Subcutaneous preadipocyte (primary cell): Measurements from ENCODE around the gene LZTS3. TPM values are rescaled to one million over a fixed set of nuclear protein-coding genes. Genes with fewer than 3 reads are reported as not detected.

Source experiments
- total RNA-seq: library from RNA; depleted of rRNA; stranded (reverse); fragments of >200 nt; gene quantifications from 2 replicates; pipeline ENCODE4 v1.2.3, GENCODE V29; 2012

The LZTS3 gene
- 2.5 and 2.6 TPM in 2 replicates for total RNA-seq

DNA sequence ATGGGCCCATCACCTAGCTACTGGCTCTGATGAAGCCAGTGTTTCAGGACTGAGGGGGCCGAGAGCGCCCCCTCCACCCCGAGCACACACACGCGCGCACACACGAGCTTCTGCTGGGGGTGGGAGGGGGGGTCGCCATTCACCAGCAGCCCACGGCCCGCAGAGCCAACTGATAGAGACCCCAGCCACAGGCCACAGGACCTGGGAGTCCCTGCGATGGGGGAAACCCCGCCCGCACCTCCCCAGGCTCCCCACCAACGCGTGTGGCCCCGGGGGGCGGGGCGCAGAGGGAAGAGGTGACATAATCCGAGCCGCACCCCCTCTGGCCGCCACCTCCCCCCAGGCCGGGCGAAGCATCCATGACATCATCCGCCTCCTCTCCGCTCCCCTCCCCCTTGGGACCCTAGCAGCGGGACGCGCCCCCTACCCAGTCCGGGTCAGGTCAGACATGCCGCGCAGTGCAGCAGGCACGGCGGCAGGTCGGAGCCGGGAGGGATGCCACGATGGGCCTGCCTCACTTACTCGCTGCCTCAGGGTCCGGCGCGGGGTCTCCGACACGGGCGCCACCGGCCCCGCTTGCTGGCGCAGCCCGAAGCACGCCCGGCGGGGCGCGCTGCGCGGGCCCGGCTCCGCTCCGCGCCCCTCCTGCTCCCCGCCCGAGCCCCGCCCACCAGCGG, at the start of gene LZTS3:
Gene LZTS3 (minus strand): TSS at position 617 of the 677 bp plus-strand sequence. CDS start 6,386 bp downstream, outside the sequence.

DNA sequence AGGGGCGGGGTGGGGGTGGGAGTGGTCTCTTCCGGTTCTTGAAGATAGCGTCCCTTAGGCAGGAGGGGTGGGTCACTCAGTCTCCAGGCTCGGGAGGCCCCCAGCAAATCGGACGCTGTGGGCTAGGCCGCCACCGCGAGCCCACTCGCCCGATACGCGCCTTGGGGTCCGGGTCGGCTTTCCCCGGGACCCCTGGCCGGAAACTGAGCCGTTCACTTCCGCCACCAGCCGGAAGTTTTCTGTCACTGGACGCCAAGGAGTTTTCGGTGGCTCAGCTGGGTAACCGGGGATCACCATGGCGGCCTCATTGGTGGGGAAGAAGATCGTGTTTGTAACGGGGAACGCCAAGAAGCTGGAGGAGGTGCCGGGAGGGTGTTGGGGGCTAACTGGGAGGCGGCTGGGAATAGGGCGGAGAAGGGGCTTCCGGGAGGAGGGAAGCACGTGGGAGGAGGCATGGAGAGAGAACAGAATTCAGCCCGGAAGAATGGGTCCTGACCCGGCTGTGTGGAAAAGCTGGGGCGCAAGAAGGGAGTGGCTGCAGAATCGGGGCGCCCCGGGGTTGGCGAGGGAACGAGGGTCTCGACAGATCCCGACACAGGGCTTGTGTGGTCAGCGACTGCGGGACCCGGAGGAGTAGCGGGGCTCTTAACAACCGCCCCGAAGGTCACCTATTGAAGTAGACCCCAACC, 36.1 kb upstream of the LZTS3 start, which contains the start of gene ITPA:
Gene ITPA (plus strand): TSS at position 242 of the 689 bp plus-strand sequence. CDS start 54 bp downstream, at position 296.

DNA sequence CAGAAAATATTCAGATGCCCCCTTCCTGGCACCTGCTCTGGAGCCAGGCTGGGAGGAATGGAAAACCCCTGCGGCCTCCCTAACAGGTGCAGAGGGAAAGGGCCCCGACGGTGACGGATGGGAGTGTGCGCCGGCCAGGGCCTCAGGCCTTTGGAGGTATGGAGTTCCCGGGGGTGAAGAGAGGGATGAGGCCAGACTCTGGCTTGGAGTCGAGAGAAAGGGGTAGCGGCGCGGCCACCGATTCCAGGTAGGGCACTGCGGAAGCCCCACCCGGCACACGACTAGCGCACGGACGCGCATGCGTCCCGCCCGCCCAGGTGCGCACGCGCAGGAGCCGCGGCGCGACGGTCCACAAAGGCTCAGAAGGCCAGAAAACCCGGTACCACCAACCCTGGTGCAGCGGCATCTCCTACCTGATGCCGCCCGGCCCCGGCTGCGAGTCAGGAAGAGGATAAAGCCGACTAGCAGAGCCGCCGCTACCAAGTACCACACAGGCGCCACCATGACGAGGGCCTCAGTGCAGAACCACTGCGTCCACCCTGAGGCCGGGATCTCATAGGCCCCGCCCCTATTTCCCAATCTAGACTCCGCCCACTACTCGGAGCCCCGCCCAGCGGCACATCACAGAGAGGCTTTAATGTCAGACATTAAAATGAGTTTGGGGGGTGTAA, 30.9 kb upstream of the LZTS3 start, which contains the start of gene DDRGK1:
Gene DDRGK1 (minus strand): TSS at position 559 of the 671 bp plus-strand sequence. CDS start 55 bp downstream, at position 504.

Other genes starting within 250 kb of the LZTS3 start
- gene GNRH2, start 129.9 kb downstream of the LZTS3 start, total RNA-seq = 1.1 and 1.2 TPM in 2 replicates
- 31.1 and 38.9 TPM in 2 replicates for gene MRPS26, start 127.5 kb downstream of the LZTS3 start, total RNA-seq
- 0.39 TPM in 1 of 2 replicates, not detected in the other for gene OXT, start 101.9 kb downstream of the LZTS3 start, total RNA-seq
- gene AVP, start 88.8 kb downstream of the LZTS3 start, total RNA-seq = not detected in 2 replicates
- 8.8 and 13.9 TPM in 2 replicates for gene FASTKD5, start 13.7 kb downstream of the LZTS3 start, total RNA-seq
- 4.0 and 4.3 TPM in 2 replicates for gene UBOX5, start 13.7 kb downstream of the LZTS3 start, total RNA-seq
- 18.2 and 18.4 TPM in 2 replicates for gene DDRGK1, start 31.1 kb upstream of the LZTS3 start, total RNA-seq
- gene ITPA, start 35.9 kb upstream of the LZTS3 start, total RNA-seq = 29.0 and 36.9 TPM in 2 replicates
- 0.37 and 1.6 TPM in 2 replicates for gene SLC4A11, start 65.6 kb upstream of the LZTS3 start, total RNA-seq
- gene DNAAF9, start 234.1 kb upstream of the LZTS3 start, total RNA-seq = 10.7 and 11.5 TPM in 2 replicates